Activated T-helper 1 cell treated with Interleukin-2 at 50 U/mL for 16 hours (primary cell): ENCODE measurements around the gene APOBEC3F.
"Not testable (repeated sequence)": the region's sequence is repeated elsewhere in the genome, so short reads cannot be mapped to it uniquely, and the experiment has no call there.

Experiments used
- DNase-seq: peaks from one replicate; pipeline ENCODE4 v3.0.0-alpha.2; 2020; ENCODE audit warnings: low read depth

APOBEC3F gene

GRCh38 chr22:39027717-39028116 lies 12.9 kb upstream of the APOBEC3F start:
- no peak for DNase-seq

DNA sequence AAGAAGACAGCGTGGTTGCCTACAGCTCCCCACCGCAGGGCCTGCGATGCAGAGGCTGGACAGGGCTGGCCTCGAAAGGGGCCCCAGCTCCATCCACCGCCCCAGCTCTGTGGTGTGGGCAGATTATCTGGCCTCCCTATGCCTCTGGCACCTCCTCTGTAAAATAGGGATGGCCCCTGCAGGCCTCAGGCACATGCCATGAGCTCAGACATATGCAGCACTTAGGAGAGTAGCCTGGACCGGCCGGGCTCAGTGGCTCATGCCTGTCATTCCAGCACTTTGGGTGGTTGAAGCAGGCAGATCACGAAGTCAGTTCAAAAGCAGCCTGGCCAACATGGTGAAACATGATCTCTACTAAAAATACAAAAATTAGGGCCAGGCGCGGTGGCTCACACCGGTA lies 12.4 kb upstream of the APOBEC3F start:
- no peak for DNase-seq

DNA sequence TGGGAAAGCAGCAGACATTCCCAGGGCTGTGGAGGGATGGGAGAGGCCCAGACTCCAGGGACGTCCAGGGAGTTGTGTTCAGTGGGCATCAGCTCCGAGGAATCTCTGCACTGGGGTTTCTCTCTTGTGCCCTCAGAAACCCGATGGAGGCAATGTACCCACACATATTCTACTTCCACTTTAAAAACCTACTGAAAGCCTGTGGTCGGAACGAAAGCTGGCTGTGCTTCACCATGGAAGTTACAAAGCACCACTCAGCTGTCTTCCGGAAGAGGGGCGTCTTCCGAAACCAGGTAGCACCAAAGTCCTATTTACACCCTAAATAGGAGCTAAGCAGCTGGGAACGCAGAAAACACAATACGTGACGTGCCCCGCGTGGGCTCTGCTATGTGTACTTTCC lies 11.4 kb upstream of the APOBEC3F start:
- DNase-seq, result no peak

DNA sequence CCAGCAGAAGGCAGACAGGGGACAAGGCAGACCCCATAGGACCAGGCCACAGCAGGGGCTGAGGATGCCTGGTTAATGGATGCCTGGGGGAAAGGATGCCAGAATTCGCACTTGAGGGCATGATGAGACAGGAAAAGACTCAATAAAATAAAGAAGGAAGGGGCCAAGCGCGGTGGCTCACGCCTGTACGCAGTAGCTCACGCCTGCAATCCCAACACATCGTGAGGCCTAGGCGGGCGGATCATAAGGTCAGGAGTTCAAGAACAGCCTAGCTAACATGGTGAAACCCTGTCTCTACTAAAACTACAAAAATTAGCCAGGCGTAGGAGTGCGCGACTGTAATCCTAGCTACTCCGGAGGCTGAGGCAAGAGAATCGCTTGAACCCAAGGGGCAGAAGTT lies 10.0 kb upstream of the APOBEC3F start:
- DNase-seq, result no peak

DNA sequence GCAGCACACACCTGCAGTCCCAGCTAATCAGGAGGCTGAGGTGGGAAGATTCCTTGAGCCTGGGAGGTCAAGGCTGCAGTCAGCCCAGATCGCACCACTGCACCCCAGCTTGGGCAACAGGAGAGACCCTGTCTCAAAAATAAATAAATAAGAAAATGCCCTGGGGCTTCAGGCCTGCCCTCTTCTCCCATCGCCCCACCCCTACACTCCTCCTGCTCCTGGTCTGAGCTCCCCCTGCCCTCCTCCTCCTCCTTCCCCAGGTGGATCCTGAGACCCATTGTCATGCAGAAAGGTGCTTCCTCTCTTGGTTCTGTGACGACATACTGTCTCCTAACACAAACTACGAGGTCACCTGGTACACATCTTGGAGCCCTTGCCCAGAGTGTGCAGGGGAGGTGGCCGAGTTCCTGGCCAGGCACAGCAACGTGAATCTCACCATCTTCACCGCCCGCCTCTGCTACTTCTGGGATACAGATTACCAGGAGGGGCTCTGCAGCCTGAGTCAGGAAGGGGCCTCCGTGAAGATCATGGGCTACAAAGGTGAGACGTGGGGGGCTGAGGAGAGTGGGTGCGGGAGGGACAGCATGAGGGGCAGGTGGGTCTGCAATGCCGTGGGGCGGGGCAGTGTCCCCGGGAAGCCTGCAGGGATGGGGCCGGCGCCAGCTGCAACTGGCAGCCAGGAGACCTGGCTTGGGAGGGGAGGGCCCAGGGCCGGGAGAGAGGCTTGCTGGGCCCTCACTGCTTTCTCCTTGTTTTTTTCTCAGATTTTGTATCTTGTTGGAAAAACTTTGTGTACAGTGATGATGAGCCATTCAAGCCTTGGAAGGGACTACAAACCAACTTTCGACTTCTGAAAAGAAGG lies 9.0 kb upstream of the APOBEC3F start:
- DNase-seq, result not testable (repeated sequence)

GRCh38 chr22:39037071-39037470 lies 3.6 kb upstream of the APOBEC3F start:
- not testable (repeated sequence) for DNase-seq

DNA sequence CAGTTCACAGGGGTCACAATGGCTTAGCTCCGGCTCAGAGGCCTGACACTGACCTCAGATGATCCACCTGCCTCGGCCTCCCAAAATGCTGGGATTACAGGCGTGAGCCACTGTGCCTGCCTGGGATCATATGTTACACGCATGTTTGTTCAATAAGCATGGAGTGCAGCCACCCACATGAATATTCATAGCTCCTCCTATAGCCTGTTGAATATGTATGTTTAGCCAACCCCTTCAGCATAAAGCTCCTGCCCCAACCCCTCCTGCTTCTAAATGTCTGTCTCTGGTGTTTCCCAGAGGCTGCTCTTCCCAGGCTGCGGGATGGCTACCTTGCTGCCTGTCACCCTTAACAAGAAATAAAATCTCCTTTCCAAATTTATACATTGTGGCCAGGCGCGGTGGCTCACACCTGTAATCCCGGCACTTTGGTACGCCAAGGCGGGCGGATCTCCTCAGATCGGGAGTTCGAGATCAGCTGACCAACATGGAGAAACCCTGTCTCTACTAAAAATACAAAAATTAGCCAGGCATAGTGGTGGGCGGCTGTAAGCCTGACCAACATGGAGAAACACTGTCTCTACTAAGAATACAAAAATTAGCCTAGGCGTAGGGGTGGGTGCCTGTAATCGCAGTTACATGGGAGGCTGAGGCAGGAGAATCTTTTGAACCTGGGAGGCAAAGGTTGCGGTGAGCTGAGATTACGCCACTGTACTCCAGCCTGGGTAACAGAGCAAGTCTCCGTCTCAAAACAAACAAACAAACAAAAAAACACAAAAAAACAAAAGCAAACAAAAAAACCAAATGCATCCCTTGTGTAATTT lies 1.1 kb upstream of the APOBEC3F start:
- DNase-seq, result no peak

DNA sequence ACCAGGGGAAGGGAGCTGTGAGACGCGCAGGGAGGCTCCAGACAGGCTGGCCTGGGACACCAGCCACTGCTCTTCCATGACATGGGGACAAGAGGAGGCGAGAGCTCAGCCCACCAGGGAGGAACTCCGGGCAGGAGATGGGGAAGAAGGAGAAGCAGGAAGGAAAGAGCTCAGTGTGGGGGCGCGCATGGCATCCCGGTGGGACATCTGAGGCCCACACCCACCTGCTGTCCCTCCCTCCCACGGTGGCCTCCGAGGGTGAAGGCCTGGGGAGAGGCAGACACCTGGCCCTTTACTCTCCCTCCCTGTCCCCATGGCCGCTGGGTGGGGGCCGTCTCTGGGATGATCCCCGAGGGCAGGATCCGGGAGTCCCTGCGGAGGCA lies 518 bp upstream of the APOBEC3F start:
- DNase-seq, result not testable (repeated sequence)

DNA sequence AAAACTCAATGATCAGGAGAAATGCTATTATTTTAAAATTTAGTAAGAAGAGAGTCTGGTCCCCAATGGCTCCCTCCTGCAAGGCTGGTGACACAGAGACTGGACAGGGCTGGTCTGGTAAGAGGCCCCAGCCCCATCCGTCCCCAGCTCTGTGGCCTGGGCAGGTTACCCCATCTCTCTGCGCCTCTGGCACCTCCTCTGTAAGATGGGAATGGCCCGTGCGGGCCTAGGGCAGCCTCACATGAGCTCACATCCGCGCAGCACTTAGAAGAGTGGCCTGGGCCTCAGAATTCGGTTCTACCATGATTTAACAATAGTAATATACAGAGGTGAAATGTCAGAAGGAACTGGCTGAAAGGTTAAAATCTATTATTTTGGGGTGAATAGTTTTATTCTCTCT lies 1.2 kb downstream of the APOBEC3F start:
- no peak for DNase-seq

GRCh38 chr22:39043063-39043462 lies 2.4 kb downstream of the APOBEC3F start:
- DNase-seq, result not testable (repeated sequence)

DNA sequence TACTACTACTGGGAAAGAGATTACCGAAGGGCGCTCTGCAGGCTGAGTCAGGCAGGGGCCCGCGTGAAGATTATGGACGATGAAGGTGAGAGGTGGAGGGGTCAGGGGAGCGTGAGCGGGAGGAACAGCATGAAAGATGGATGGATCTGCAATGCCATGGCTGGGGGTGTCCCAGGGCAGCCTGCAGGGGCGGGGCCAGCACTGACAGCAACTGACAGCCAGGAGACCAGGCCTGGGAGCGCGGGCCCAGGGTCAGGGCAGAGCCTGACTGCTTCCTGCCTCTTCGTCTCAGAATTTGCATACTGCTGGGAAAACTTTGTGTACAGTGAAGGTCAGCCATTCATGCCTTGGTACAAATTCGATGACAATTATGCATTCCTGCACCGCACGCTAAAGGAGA lies 4.5 kb downstream of the APOBEC3F start:
- not testable (repeated sequence) for DNase-seq

- not testable (repeated sequence) for DNase-seq
Measured at GRCh38 chr22:39049486-39049885, 8.8 kb downstream of the APOBEC3F start.

DNA sequence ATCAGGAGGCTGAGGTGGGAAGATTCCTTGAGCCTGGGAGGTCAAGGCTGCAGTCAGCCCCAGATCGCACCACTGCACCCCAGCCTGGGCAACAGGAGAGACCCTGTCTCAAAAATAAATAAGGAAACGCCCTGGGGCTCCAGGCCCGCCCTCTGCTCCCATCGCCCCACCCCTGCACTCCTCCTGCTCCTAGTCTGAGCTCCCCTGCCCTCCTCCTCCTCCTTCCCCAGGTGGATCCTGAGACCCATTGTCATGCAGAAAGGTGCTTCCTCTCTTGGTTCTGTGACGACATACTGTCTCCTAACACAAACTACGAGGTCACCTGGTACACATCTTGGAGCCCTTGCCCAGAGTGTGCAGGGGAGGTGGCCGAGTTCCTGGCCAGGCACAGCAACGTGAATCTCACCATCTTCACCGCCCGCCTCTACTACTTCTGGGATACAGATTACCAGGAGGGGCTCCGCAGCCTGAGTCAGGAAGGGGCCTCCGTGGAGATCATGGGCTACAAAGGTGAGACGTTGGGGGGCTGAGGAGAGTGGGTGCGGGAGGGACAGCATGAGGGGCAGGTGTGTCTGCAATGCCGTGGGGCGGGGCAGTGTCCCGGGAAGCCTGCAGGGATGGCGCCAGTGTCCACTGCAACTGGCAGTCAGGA lies 11.3 kb downstream of the APOBEC3F start:
- not testable (repeated sequence) for DNase-seq

DNA sequence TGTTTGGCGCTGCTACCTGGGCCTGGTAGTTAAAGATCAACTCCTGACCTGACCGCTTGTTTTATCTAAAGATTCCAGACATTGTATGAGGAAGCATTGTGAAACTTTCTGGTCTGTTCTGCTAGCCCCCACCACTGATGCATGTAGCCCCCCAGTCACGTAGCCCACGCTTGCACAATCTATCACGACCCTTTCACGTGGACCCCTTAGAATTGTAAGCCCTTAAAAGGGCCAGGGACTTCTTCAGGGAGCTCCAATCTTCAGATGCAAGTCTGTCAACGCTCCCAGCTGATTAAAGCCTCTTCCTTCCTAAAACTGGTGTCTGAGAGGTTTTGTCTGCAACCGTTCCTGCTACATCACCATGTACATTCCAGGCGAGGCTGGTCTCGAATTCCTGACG lies 15.0 kb downstream of the APOBEC3F start:
- no peak for DNase-seq

GRCh38 chr22:39061290-39061689 lies 20.6 kb downstream of the APOBEC3F start:
- DNase-seq, result not testable (repeated sequence)

GRCh38 chr22:39061951-39062350 lies 21.3 kb downstream of the APOBEC3F start:
- not testable (repeated sequence) for DNase-seq

DNA sequence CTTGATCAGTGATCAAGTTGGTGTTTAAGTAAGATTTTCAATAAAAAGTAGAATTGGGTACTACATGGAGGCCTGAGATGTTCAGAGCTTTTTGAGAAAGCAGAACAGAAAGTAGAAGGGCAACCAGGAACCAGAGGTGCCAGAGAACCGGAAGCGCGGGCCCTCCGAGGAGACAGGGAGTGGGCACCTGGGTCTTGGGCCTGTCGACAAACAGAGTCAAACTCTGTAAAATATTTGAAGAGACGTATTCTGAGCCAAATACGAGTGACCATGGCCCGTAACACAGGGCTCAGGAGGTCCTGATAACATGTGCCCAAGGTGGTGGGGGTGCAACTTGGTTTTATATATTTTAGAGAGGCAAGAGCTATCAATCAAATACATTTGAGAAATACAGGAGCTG lies 23.2 kb downstream of the APOBEC3F start:
- not testable (repeated sequence) for DNase-seq

DNA sequence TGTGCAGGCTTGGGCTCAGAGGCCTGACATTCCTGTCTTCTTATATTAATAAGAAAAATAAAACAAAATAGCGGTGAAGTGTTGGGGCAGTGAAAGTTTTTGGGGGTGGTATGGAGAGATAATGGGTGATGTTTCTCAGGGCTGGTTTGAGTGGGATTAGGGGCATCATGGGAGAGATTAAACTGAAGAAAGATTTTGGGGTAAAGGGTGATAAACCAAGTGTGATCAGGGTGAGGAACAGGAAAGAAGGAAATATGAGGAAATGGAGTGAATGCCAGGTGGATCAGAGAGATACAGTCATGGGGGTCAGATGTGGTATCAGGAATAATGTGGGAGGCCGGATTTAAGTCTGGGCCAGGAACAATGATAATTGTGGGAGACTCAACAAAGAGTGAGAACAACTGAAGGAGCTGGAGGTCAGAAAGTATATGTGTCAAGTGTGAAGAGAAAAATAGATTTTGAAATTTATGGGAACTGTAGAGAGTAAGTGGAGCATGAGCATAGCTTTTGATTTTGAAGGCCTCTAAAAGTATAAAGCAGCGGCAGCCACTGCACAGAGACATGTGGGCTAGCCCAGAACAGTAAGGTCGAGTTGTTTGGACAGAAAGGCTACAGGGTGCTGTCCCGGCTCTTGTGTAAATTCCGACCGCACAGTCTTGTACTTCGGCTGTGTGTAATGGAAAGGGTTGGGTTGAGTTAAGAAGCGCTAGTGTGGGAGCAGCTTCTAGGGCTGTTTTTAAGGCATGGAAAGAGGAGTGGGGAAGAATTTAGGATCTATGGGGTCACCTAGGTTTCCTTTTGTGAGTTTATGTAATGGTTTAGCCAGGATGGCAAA lies 26.0 kb downstream of the APOBEC3F start:
- not testable (repeated sequence) for DNase-seq

GRCh38 chr22:39068033-39068785 lies 27.5 kb downstream of the APOBEC3F start:
- DNase-seq, result no peak

DNA sequence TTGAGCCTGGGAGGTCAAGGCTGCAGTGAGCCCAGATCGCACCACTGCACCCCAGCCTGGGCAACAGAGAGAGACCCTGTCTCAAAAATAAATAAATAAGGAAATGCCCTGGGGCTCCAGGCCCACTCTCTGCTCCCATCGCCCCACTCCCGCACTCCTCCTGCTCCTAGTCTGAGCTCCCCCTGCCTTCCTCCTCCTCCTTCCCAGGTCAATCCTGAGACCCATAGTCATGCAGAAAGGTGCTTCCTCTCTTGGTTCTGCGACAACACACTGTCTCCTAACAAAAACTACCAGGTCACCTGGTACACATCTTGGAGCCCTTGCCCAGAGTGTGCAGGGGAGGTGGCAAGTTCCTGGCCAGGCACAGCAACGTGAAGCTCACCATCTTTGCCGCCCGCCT lies 29.5 kb downstream of the APOBEC3F start:
- DNase-seq, result no peak

DNA sequence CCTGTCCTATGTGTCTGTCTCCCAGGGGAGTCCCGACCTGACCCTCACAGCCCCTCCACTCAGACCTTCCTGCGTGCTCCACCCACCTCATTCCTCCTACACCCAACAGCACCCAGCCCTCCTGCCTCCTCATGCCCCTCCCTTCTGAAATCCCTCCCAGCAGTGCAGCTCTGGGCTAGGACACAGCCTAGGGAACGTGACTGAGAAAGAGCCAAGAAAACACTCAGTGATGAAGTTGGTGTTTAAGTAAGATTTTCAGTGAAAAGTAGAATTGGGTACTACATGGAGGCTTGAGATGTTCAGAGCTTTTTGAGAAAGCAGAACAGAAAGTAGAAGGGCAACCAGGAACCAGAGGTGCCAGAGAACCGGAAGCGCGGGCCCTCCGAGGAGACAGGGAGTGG lies 31.9 kb downstream of the APOBEC3F start:
- DNase-seq, result not testable (repeated sequence)
